Small intestine (tissue), 16 donors: ENCODE measurements around the gene DENND4C. TPM values are rescaled to one million over a fixed set of nuclear protein-coding genes. Genes with fewer than 3 reads are reported as not detected.
A peak's percentile ranks its signal among the peaks of the same experiment; 100 is the strongest.

ENCODE experiments used
- DNase-seq, 2 donors: peaks; one replicate each; pipeline versions ENCODE4 v3.0.0 to v3.0.0-alpha.2; 2013
- FAIRE-seq: peaks from 2 replicates; lab custom pipeline; 2012; peaks lifted over from hg19 to GRCh38; lab: Jason Lieb, UNC
- H3K27ac ChIP-seq, 3 donors: one replicate each; pipeline ENCODE4 v1.5.1; 2013; ENCODE audit warnings: low read length in 2 of 3, mild to moderate bottlenecking in 2 of 3, control low read depth in 1 of 3, inconsistent platforms in 1 of 3, low read depth in 1 of 3, moderate library complexity in 1 of 3
- H3K27me3 ChIP-seq, 3 donors: one replicate each; pipeline ENCODE4 v1.6.1; 2013; ENCODE audit warnings: low read length in 3 of 3, inconsistent platforms in 1 of 3; ENCODE audit not compliant: control insufficient read depth in 3 of 3, insufficient read depth in 3 of 3
- H3K36me3 ChIP-seq, 3 donors: one replicate each; pipeline ENCODE4 v1.6.1; 2013; ENCODE audit warnings: low read length in 3 of 3, inconsistent platforms in 1 of 3, low read depth in 1 of 3, mild to moderate bottlenecking in 1 of 3, moderate library complexity in 1 of 3; ENCODE audit not compliant: control insufficient read depth in 3 of 3, insufficient read depth in 2 of 3
- H3K4me1 ChIP-seq, 3 donors: one replicate each; pipeline ENCODE4 v1.6.1; 2013; ENCODE audit warnings: low read length in 2 of 3, inconsistent platforms in 1 of 3, low read depth in 1 of 3, mild to moderate bottlenecking in 1 of 3, moderate library complexity in 1 of 3; ENCODE audit not compliant: control insufficient read depth in 3 of 3, insufficient read depth in 2 of 3
- H3K4me3 ChIP-seq, 3 donors: one replicate each; pipeline ENCODE4 v1.5.1; 2013; ENCODE audit warnings: low read length in 3 of 3, control low read depth in 1 of 3, inconsistent platforms in 1 of 3, low read depth in 1 of 3, mild to moderate bottlenecking in 1 of 3, moderate library complexity in 1 of 3
- H3K9me3 ChIP-seq, 2 donors: one replicate each; pipeline ENCODE4 v1.6.1; 2013; ENCODE audit warnings: low read depth in 1 of 2, low read length in 1 of 2; ENCODE audit not compliant: control insufficient read depth in 2 of 2, insufficient read depth in 1 of 2
- WGBS, 3 donors: extraction: QIAGEN DNeasy Blood & Tissue Kit; methylation state at CpG; one replicate each; pipeline ENCODE4 v1.1.7; 2013; 5-methylcytosine and 5-hydroxymethylcytosine counted together
- long read RNA-seq, 10 donors: transcript quantifications; one replicate each; lab custom pipeline, GENCODE V29; 2026
- polyA plus RNA-seq, 4 donors: library from polyadenylated mRNA; stranded (reverse) in 3 of 4; unstranded in 1 of 4; fragments of 200-250 nt in 3 of 4; fragments of 120-200 nt in 1 of 4; gene quantifications; one replicate each; pipeline versions ENCODE4 v1.2.1 to v1.2.3, GENCODE V29; 2013
- donor health status: healthy with polysubstance abuse.
- donor health status: control.
- donor health status: control.
- donor health status: Bipolar disorder and iron deficiency.
- donor health status: healthy.

DENND4C gene
- 10 to 100 TPM; 13.8 to 45.6 (median 17.7) TPM for polyA plus RNA-seq
- long read RNA-seq, donor 1, full-length matches to known transcripts: 3 of 23,094 reads
- long read RNA-seq, donor 1, partial matches to known transcripts: 22,399 of 23,094 reads
- long read RNA-seq, donor 1, other reads (novel, unspliced or antisense): 692 of 23,094 reads
- long read RNA-seq, donor 2, partial matches to known transcripts: 4,075 of 4,220 reads
- long read RNA-seq, donor 2, other reads (novel, unspliced or antisense): 145 of 4,220 reads
- long read RNA-seq, donor 3, partial matches to known transcripts: 8,739 of 8,984 reads
- long read RNA-seq, donor 3, other reads (novel, unspliced or antisense): 244 of 8,984 reads
- long read RNA-seq, donor 4, partial matches to known transcripts: 239 of 239 reads
- long read RNA-seq, donor 4, other reads (novel, unspliced or antisense): 0 of 239 reads
- long read RNA-seq, donor 5, partial matches to known transcripts: 3,729 of 3,866 reads
- long read RNA-seq, donor 5, other reads (novel, unspliced or antisense): 136 of 3,866 reads
- long read RNA-seq, donor 6, partial matches to known transcripts: 8,160 of 8,369 reads
- long read RNA-seq, donor 6, other reads (novel, unspliced or antisense): 208 of 8,369 reads
- long read RNA-seq, donor 7, partial matches to known transcripts: 12,590 of 12,920 reads
- long read RNA-seq, donor 7, other reads (novel, unspliced or antisense): 330 of 12,920 reads
- long read RNA-seq, donor 8, partial matches to known transcripts: 1,021 of 1,028 reads
- long read RNA-seq, donor 8, other reads (novel, unspliced or antisense): 7 of 1,028 reads
- long read RNA-seq, donor 9, partial matches to known transcripts: 1,928 of 1,980 reads
- long read RNA-seq, donor 9, other reads (novel, unspliced or antisense): 52 of 1,980 reads
- long read RNA-seq, donor 10, partial matches to known transcripts: 8,670 of 9,002 reads
- long read RNA-seq, donor 10, other reads (novel, unspliced or antisense): 332 of 9,002 reads

GRCh38 chr9:19230355-19231125 lies at the start of gene DENND4C:
Gene DENND4C, plus strand, starts transcription at chr9:19230693. Its CDS starts 45,482 bp downstream, at chr9:19276175.
- Histone ChIP-seq H3K27ac (peak within 1 kb of the TSS; percentile 95 to 100 (median 98)), H3K4me1 (peaks cover 0 to 16% (median 5%) of the 10 kb centered on the region in 3 donors), H3K9me3 (no peaks in the 10 kb centered on the region), H3K4me3 (peak within 1 kb of the TSS; percentile 67 to 96 (median 88)), H3K36me3 (peaks cover 0 to 11% (median 0%) of the 10 kb centered on the region in 3 donors), H3K27me3 (no peaks in the 10 kb centered on the region)
- FAIRE-seq (no peak), DNase-seq (peak; percentile 86 to 96)
- 0 to 1% (median 0%) methylated on average over 47 to 85 of the region's 86 CpGs for WGBS, 3 donors

GRCh38 chr9:19180991-19181390 lies 49.5 kb upstream of the DENND4C start:
- Histone ChIP-seq H3K4me1 (peaks cover 2 to 31% (median 3%) of the 10 kb centered on the region in 3 donors), H3K36me3 (no peaks in the 10 kb centered on the region), H3K27me3 (no peaks in the 10 kb centered on the region), H3K9me3 (no peaks in the 10 kb centered on the region), H3K27ac (no peak overlapping the region), H3K4me3 (no peak overlapping the region)
- WGBS, 3 donors: 25 to 65% (median 38%) methylated on average over 5 of the region's 5 CpGs
- no peak for FAIRE-seq
- peak; percentile 48 to 76 for DNase-seq

- DNase-seq (peak in 1 of 2 donors; percentile 59), FAIRE-seq (no peak)
- Histone ChIP-seq H3K36me3 (no peaks in the 10 kb centered on the region), H3K27ac (no peak overlapping the region), H3K9me3 (no peaks in the 10 kb centered on the region), H3K27me3 (no peaks in the 10 kb centered on the region), H3K4me3 (no peak overlapping the region), H3K4me1 (peaks cover 2 to 33% (median 3%) of the 10 kb centered on the region in 3 donors)
- 39 to 59% (median 56%) methylated on average over 5 of the region's 5 CpGs for WGBS, 3 donors
These were observed 48.9 kb upstream of the DENND4C start for GRCh38 chr9:19181561-19181960.

- H3K27me3 ChIP-seq: no peaks in the 10 kb centered on the region
- no peaks in the 10 kb centered on the region for H3K36me3 ChIP-seq
- FAIRE-seq (no peak), DNase-seq (peak; percentile 83 to 87)
- H3K27ac ChIP-seq: peak overlapping the region; percentile 73 to 91 (median 84)
- H3K4me1 ChIP-seq: peaks cover 2 to 33% (median 3%) of the 10 kb centered on the region in 3 donors
- 4 to 7% (median 4%) methylated on average over 7 of the region's 7 CpGs for WGBS, 3 donors
- peaks cover 0 to 2% of the 10 kb centered on the region in 2 donors for H3K9me3 ChIP-seq
- no peak overlapping the region for H3K4me3 ChIP-seq
These were observed 46.2 kb upstream of the DENND4C start for GRCh38 chr9:19184144-19184917.

GRCh38 chr9:19185191-19185590 lies 45.3 kb upstream of the DENND4C start:
- H3K27ac ChIP-seq: peak overlapping the region; percentile 67 to 91 (median 84)
- no peaks in the 10 kb centered on the region for H3K36me3 ChIP-seq
- no peak for FAIRE-seq
- no peaks in the 10 kb centered on the region for H3K27me3 ChIP-seq
- H3K4me3 ChIP-seq: no peak overlapping the region
- DNase-seq: peak in 1 of 2 donors; percentile 50
- H3K9me3 ChIP-seq: peaks cover 0 to 2% of the 10 kb centered on the region in 2 donors
- 21 to 61% (median 55%) methylated on average over 1 of the region's 1 CpG for WGBS, 3 donors
- H3K4me1 ChIP-seq: peaks cover 2 to 33% (median 3%) of the 10 kb centered on the region in 3 donors

- Histone ChIP-seq H3K27ac (peak overlapping the region; percentile 8 to 37 (median 34)), H3K4me1 (peaks cover 2 to 33% (median 3%) of the 10 kb centered on the region in 3 donors), H3K27me3 (no peaks in the 10 kb centered on the region), H3K36me3 (no peaks in the 10 kb centered on the region), H3K9me3 (peaks cover 0 to 2% of the 10 kb centered on the region in 2 donors), H3K4me3 (no peak overlapping the region)
- DNase-seq (peak in 1 of 2 donors; percentile 61), FAIRE-seq (no peak)
- 3 to 60% (median 40%) methylated on average over 2 of the region's 2 CpGs for WGBS, 3 donors
These were observed 44.3 kb upstream of the DENND4C start for GRCh38 chr9:19186232-19186631.

GRCh38 chr9:19188771-19189170 lies 41.7 kb upstream of the DENND4C start:
- H3K36me3 ChIP-seq: no peaks in the 10 kb centered on the region
- 93 to 94% (median 94%) methylated on average over 5 of the region's 5 CpGs for WGBS, 3 donors
- H3K4me1 ChIP-seq: peaks cover 0 to 28% (median 7%) of the 10 kb centered on the region in 3 donors
- peaks cover 0 to 2% of the 10 kb centered on the region in 2 donors for H3K9me3 ChIP-seq
- FAIRE-seq (no peak), DNase-seq (no peak)
- no peak overlapping the region for H3K27ac ChIP-seq
- H3K27me3 ChIP-seq: no peaks in the 10 kb centered on the region
- H3K4me3 ChIP-seq: no peak overlapping the region
